ENCODE results near the gene SMPD4. TPM values are rescaled to one million over a fixed set of nuclear protein-coding genes. Genes with fewer than 3 reads are reported as not detected.
"Not testable (repeated sequence)": the region's sequence is repeated elsewhere in the genome, so short reads cannot be mapped to it uniquely, and the experiment has no call there.

Gene SMPD4
- total and polyA plus RNA-seq, 9 donors: 15.4 to 47.3 (median 37.0) TPM

DNA sequence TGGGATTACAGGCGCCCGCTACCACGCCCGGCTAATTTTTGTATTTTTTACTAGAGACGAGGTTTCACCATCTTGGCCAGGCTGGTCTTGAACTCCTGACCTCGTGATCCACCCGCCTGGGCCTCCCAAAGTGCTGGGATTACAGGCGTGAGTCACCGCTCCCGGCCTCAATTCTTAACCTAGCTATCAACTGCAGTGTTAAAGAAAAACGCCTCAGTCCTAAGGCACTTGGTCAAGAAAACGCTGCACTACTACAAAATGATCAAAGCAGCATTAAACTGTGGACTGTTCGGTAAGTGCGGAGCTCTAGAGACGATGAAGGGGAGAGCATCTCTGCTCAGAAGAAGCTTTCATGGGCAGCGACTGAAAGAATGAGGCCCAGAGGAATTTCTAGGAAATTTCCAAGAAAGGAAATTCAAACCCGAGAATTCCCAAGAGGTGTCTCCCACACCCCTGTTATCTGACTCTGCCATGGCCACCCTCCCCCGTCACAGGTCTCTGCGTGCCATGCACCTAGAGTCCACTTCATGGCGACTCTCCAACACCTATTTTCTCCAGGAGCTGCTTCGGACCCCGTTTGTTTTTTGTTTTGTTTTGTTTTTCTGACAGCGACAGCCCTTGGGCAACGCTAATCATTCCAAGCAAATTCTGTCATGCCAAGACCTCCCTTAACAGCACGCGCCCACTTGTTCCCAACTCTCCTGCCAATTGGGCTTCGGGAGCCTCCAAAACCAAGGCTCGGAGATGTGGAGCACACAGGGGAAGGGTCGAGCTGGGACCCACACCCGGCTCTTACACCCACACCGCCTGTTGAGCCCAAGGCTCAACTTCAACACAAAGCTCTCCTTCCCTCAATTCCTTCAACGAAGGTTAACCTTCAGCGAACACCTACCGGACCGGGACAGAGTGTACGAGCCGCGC is 738 bp downstream of the SMPD4 start:
- Histone ChIP-seq H3K4me1 (ENCODE audit: control insufficient read depth, insufficient read depth, low read length) (peaks cover 13% of the 10 kb centered on the region), H3K36me3 (ENCODE audit: control insufficient read depth, insufficient read depth, low read length) (peaks cover 13% of the 10 kb centered on the region), H3K4me3 (ENCODE audit: low read length) (peak overlapping the region; percentile 89), H3K27ac (ENCODE audit: low read length) (peak overlapping the region; percentile 65)
- not testable (repeated sequence) for H3K9me3 ChIP-seq (replicated peaks; ENCODE audit: control insufficient read depth, low read depth, low read length); H3K27me3 ChIP-seq (ENCODE audit: control insufficient read depth, insufficient read depth, low read length); DNase-seq
- WGBS (ENCODE audit: insufficient coverage): 21% methylated on average over 29 of the region's 38 CpGs

DNA sequence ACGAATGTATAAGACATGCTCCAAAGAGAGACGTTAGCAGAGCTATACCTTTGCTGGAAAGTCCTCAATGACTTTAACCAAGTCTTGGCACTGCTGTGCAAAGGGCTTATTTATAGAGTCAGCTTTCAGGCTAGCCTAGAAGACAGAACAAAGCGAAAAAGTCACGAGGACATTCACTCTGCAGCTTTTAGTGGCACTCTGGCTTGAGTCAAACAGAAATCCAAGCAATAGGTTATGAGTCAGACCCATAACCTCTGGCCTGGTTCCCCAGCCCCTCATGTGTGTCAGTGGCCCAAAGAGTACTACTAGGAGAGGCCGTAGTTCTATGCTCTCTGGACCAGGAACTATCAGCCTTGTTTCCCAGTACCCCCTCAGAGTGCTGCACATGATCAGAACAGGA is 6.5 kb downstream of the SMPD4 start:
- not testable (repeated sequence) for H3K27ac ChIP-seq (ENCODE audit: low read length); H3K27me3 ChIP-seq (ENCODE audit: control insufficient read depth, insufficient read depth, low read length); H3K4me1 ChIP-seq (ENCODE audit: control insufficient read depth, insufficient read depth, low read length); DNase-seq; H3K9me3 ChIP-seq (replicated peaks; ENCODE audit: control insufficient read depth, low read depth, low read length); H3K4me3 ChIP-seq (ENCODE audit: low read length)
- WGBS (ENCODE audit: insufficient coverage): 100% methylated on average over 4 of the region's 5 CpGs
- H3K36me3 ChIP-seq (ENCODE audit: control insufficient read depth, insufficient read depth, low read length): peaks cover 34% of the 10 kb centered on the region

DNA sequence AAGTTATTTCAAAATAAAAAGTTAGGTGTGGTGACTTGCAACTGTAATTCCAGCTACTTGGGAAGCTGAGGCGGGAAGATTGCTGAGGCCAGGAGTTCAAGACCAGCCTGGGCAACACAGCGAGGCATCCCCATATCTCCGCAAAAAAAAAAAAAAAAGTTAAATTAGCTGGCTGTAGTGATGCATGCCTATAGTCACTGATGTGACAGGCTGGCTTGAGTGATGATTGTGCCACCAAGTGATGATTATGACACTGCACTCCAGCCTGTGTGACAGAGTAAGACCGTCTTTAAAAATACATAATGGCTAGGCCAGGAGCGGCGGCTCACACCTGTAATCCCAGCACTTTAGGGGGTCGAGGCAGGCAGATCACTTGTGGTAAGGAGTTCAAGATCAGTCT is 11.5 kb downstream of the SMPD4 start:
- WGBS (ENCODE audit: insufficient coverage): 90% methylated on average over 4 of the region's 7 CpGs
- Histone ChIP-seq H3K4me3 (ENCODE audit: low read length) (no peak overlapping the region), H3K36me3 (ENCODE audit: control insufficient read depth, insufficient read depth, low read length) (peaks cover 57% of the 10 kb centered on the region), H3K9me3 (replicated peaks; ENCODE audit: control insufficient read depth, low read depth, low read length) (no peaks in the 10 kb centered on the region), H3K27ac (ENCODE audit: low read length) (no peak overlapping the region), H3K27me3 (ENCODE audit: control insufficient read depth, insufficient read depth, low read length) (no peaks in the 10 kb centered on the region), H3K4me1 (ENCODE audit: control insufficient read depth, insufficient read depth, low read length) (no peaks in the 10 kb centered on the region)
- no peak for DNase-seq

DNA sequence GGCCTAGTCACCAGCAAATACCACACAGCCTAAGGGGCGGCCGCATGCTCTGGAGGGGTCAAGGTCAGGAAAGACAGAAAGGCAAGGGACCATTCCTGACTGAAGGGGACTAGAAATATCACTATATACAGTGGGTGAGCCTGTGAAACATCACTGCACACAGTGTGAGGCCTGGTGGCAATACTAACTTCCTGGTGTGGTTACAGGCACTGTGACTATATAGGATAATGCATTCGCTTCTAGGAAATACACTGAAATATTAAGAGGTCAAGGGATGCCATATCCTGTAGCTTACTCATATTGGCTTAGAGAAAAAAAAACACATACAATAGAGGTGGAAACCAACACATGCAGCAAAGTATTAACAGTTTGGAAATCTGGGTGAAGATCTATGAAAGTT is 12.2 kb downstream of the SMPD4 start:
- no CpG with 5 or more reads among the region's 3 CpGs for WGBS (ENCODE audit: insufficient coverage)
- H3K9me3 ChIP-seq (replicated peaks; ENCODE audit: control insufficient read depth, low read depth, low read length); H3K4me3 ChIP-seq (ENCODE audit: low read length); DNase-seq; H3K27me3 ChIP-seq (ENCODE audit: control insufficient read depth, insufficient read depth, low read length); H3K27ac ChIP-seq (ENCODE audit: low read length); H3K4me1 ChIP-seq (ENCODE audit: control insufficient read depth, insufficient read depth, low read length): not testable (repeated sequence)
- H3K36me3 ChIP-seq (ENCODE audit: control insufficient read depth, insufficient read depth, low read length): peaks cover 54% of the 10 kb centered on the region

DNA sequence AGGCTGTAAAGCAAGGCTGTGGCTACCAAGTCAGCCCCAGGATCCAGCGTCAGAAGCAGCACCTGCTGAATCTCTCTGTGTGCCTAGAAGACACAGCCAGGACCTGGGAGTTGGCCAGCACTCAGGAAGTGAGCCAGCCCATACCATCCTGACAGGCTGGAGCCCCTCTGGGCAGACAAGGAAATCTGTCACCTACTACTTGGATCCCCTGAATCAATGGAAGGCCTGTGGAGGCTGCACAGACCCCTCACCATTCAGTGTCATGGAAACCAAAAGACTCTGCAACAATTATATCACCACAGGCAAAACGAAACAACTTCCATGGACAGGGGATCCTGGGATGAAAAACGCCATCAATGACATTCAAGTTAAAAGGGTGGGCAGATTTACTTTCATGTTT is 14.8 kb downstream of the SMPD4 start:
- H3K4me1 ChIP-seq (ENCODE audit: control insufficient read depth, insufficient read depth, low read length): not testable (repeated sequence)

DNA sequence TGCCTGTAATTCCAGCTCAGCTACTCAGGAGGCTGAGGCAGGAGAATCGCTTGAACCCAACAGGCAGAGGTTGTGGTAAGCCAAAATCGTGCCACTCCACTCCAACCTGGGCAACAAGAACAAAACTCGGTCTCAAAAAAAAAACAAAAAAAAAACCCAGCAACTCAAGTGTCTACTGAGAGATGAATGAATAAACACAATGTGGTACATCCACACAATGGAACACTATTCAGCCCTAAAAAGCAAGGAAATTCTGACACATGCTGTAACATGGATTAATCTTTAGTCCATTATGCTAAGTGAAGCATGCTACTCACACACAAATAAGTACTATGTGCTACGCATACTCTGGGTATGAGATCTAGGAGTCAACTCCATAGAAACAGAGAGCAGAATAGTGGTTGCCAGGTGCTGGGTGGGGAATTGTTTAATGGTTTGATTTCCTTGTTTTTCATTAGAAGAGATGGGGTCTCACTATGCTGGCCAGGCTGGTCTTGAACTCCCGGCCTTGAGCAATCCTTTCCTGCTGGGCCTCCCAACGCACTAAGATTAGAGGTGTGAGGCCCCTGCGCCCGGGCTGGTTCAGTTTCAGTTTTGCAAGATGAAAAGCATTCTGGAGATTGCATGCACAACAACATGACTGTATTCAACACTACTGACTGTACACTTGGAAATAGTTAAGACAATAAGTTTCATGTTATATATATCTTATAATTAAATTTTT is 15.9 kb downstream of the SMPD4 start:
- Histone ChIP-seq H3K27me3 (ENCODE audit: control insufficient read depth, insufficient read depth, low read length) (no peaks in the 10 kb centered on the region), H3K27ac (ENCODE audit: low read length) (no peak overlapping the region), H3K4me3 (ENCODE audit: low read length) (no peak overlapping the region), H3K4me1 (ENCODE audit: control insufficient read depth, insufficient read depth, low read length) (no peaks in the 10 kb centered on the region), H3K36me3 (ENCODE audit: control insufficient read depth, insufficient read depth, low read length) (peaks cover 53% of the 10 kb centered on the region), H3K9me3 (replicated peaks; ENCODE audit: control insufficient read depth, low read depth, low read length) (no peaks in the 10 kb centered on the region)
- no peak for DNase-seq
- WGBS (ENCODE audit: insufficient coverage): no CpG with 5 or more reads among the region's 8 CpGs

More for the DNA sequence above, 14.8 kb downstream of the SMPD4 start:
- not testable (repeated sequence) for H3K9me3 ChIP-seq (replicated peaks; ENCODE audit: control insufficient read depth, low read depth, low read length); H3K4me3 ChIP-seq (ENCODE audit: low read length); H3K27me3 ChIP-seq (ENCODE audit: control insufficient read depth, insufficient read depth, low read length); DNase-seq; H3K27ac ChIP-seq (ENCODE audit: low read length)
- no CpG with 5 or more reads among the region's 3 CpGs for WGBS (ENCODE audit: insufficient coverage)
- H3K36me3 ChIP-seq (ENCODE audit: control insufficient read depth, insufficient read depth, low read length): peaks cover 53% of the 10 kb centered on the region

DNA sequence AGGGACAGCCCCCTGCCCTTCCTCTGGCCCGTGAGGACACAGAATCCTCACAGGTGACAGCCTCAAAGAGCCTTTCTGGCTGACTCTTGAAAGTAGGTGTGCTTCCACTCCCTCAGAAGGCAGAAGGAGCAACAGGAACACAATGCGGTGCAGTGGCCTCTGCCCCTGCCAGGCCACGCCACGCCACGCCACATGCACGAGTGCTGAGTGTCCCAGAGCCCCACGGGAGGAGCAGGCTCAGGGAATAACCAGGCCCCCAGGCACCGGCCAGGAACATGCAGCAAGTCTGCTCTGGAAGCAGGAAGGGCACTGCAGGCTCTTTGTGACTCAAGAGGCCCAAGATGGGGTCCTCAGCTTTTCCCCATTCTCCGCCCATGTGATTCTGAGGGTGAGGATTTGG is 18.4 kb downstream of the SMPD4 start:
- Histone ChIP-seq H3K27me3 (ENCODE audit: control insufficient read depth, insufficient read depth, low read length) (no peaks in the 10 kb centered on the region), H3K4me3 (ENCODE audit: low read length) (no peak overlapping the region), H3K9me3 (replicated peaks; ENCODE audit: control insufficient read depth, low read depth, low read length) (no peaks in the 10 kb centered on the region), H3K4me1 (ENCODE audit: control insufficient read depth, insufficient read depth, low read length) (no peaks in the 10 kb centered on the region), H3K27ac (ENCODE audit: low read length) (no peak overlapping the region), H3K36me3 (ENCODE audit: control insufficient read depth, insufficient read depth, low read length) (peaks cover 51% of the 10 kb centered on the region)
- no peak for DNase-seq
- 94% methylated on average over 7 of the region's 9 CpGs for WGBS (ENCODE audit: insufficient coverage)

DNA sequence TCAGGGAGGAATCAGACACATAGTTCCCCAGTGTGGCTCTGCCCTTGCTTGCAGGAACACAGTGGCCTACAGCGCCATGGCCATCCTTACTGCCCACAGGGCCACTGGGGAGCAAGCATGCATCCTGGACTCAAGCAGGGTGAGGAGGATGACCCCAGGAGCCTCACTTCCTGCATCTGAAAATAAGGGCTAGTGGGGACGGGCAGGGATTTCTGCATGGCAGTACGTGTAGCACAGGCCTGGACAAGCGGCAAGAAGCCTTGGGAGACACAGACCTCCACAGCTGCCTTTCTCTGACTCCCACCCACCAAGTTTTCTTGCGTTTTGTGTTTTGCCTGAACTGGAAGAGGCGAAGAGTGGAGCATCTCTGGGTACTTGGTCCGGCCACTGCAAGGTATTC is 18.9 kb downstream of the SMPD4 start:
- not testable (repeated sequence) for DNase-seq; H3K4me3 ChIP-seq (ENCODE audit: low read length); H3K27me3 ChIP-seq (ENCODE audit: control insufficient read depth, insufficient read depth, low read length); H3K27ac ChIP-seq (ENCODE audit: low read length); H3K9me3 ChIP-seq (replicated peaks; ENCODE audit: control insufficient read depth, low read depth, low read length); H3K4me1 ChIP-seq (ENCODE audit: control insufficient read depth, insufficient read depth, low read length)
- WGBS (ENCODE audit: insufficient coverage): no CpG with 5 or more reads among the region's 7 CpGs
- H3K36me3 ChIP-seq (ENCODE audit: control insufficient read depth, insufficient read depth, low read length): peaks cover 46% of the 10 kb centered on the region

DNA sequence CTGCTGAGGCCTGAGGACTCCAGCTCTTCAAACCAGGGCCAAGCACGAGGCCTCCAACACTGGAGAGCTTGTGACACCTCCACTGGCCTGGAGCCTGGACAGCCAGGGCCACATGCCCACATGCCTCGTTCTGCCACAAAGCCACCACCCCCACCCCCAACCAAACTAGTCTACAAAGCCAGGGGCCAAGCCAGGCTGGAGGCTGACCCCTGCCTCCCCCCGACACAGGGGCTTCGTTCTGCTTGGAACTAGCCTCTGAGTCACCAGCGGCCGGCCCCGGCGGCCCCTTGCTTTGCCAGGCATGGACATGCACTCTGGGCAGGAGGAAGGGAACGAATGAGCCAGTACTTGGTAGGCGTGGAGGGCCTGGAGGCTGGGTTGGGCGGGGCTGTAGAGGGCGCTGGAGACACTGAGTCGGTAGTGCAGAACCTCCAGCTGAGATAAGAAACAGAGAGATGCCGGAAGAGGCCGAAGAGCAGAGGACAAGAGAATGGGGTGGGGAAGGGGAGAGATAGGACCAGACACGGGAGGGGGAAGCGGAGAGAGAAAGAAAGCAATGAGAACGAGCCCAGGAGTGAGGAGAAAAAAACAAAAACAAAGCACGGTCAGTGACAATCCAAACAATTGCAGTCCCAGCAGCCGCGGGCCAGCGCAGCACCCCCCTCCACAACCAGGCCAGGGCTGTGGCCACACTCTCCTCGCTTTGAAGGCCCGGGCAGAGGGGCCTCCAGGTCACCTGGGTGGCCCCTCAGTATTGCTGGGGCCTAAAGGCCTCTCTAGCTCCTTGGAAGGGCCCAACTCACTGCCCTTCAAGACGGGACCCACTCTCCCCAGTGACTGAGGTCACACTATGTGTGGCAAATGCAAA is 20.3 kb downstream of the SMPD4 start:
- H3K4me3 ChIP-seq (ENCODE audit: low read length); H3K27ac ChIP-seq (ENCODE audit: low read length); H3K27me3 ChIP-seq (ENCODE audit: control insufficient read depth, insufficient read depth, low read length); H3K4me1 ChIP-seq (ENCODE audit: control insufficient read depth, insufficient read depth, low read length); DNase-seq; H3K9me3 ChIP-seq (replicated peaks; ENCODE audit: control insufficient read depth, low read depth, low read length): not testable (repeated sequence)
- H3K36me3 ChIP-seq (ENCODE audit: control insufficient read depth, insufficient read depth, low read length): peaks cover 38% of the 10 kb centered on the region
- WGBS (ENCODE audit: insufficient coverage): 78% methylated on average over 18 of the region's 25 CpGs

DNA sequence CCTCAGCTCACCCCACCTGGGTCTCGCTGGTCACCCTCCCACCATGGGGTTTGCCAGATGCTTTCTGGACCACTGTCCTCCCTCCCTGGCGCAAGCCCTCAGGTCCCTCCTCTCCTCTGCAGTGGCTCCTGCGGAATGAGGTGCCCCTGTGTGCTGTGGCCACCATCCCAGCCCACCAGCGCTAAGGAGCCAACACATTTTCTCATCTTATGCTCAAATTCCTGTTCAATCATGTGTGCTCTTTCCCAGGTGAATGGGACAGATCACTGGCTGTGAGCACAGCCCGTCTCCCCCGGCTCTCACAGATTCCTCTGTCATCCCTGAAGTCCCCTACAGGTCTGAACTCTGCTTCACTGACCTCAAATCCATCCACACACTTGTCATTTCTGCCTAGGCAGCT is 21.3 kb downstream of the SMPD4 start:
- Histone ChIP-seq H3K27ac (ENCODE audit: low read length) (no peak overlapping the region), H3K36me3 (ENCODE audit: control insufficient read depth, insufficient read depth, low read length) (peaks cover 39% of the 10 kb centered on the region)
- no peak for DNase-seq

More for the DNA sequence above, 21.3 kb downstream of the SMPD4 start:
- H3K27me3 ChIP-seq (ENCODE audit: control insufficient read depth, insufficient read depth, low read length): no peaks in the 10 kb centered on the region
- no peak overlapping the region for H3K4me3 ChIP-seq (ENCODE audit: low read length)
- no peaks in the 10 kb centered on the region for H3K9me3 ChIP-seq (replicated peaks; ENCODE audit: control insufficient read depth, low read depth, low read length)
- H3K4me1 ChIP-seq (ENCODE audit: control insufficient read depth, insufficient read depth, low read length): no peaks in the 10 kb centered on the region
- 99% methylated on average over 6 of the region's 6 CpGs for WGBS (ENCODE audit: insufficient coverage)

Measured in muscle of leg (tissue), 11 donors.